ENCODE data around the gene RPE65.
"Not testable (repeated sequence)": the region's sequence is repeated elsewhere in the genome, so short reads cannot be mapped to it uniquely, and the experiment has no call there.

The RPE65 gene

DNA sequence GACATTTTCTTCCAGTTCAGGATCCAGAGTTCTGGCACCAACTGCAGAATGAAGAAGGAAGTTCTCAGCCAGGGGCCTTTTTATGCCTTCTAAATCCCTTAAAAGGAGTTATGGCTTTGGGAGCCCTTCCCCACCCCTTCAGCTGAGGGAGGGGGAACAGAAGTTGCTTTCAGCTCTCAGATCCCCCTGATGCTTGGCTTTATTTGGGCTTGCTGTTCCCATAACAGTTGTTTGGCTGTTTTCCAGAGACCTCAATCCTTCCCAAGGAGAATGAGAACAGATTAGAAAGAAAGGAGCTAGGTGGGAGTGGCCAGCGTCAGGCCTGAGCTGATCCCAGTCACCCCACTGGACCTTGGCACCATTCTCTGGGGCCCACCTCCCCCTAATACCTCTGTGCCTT lies at the start of gene RPE65:
TSS of gene RPE65 (minus strand) at position 54 of the 400 bp plus-strand sequence. CDS start at position 5, 49 bp downstream.
- no peak for DNase-seq (ENCODE audit: low read depth in 2 of 2)

DNA sequence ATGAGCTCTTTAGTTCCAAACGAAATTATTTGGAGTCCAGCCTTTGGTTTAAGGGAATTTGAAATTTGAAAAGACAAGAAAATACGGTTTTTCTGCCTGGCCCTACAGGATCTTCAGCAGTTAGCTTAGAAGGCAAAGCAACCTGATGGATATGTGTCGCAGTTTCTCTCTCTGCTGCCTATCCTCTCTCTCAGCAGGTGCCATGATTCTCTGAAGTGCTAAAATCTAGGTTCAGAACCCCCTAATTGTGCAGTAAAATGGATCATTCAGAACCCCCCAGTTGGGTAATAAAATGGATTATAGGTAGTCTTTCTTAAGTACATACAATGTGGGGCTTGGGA lies 47.6 kb upstream of the RPE65 start:
- DNase-seq (ENCODE audit: low read depth in 2 of 2), result no peak

DNA sequence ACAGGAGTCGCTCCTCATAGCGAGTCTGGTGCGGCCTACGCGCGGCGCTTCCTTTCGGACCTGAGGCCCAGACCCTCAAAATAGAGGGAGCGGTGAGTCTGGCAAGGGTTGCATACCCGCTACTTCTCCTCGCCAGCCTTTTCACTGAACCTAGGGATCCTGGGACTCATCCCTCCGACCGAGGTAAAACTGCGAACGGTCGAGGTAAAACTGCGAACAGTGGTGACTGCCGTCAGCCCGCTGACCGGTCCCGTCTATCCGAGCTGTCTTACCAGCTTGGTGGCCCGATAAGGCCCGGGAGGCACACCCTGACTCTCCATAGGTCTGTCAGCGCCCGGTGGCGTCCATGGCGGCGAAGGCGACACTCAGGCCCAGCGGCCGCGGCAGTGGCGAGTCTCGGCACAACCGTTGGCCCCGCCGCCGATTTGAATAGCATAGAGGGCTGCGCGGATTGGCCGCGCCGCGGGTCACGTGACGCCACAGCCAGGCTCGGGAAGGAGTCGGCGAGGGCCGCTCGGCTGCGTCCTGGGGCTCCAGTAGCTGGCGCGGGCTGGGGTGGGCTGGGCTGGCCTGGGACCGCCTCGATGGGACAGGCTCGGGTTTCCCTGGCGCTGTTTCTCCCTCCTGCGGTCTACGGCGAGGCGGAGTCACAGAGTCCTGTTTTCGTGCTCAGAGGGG lies 47.1 kb upstream of the RPE65 start, which contains the start of gene DEPDC1:
TSS of gene DEPDC1 (minus strand) at position 403 of the 678 bp plus-strand sequence. CDS start at position 320, 83 bp downstream.
- peak; percentile 27 to 56 for DNase-seq (ENCODE audit: low read depth in 2 of 2)

DNA sequence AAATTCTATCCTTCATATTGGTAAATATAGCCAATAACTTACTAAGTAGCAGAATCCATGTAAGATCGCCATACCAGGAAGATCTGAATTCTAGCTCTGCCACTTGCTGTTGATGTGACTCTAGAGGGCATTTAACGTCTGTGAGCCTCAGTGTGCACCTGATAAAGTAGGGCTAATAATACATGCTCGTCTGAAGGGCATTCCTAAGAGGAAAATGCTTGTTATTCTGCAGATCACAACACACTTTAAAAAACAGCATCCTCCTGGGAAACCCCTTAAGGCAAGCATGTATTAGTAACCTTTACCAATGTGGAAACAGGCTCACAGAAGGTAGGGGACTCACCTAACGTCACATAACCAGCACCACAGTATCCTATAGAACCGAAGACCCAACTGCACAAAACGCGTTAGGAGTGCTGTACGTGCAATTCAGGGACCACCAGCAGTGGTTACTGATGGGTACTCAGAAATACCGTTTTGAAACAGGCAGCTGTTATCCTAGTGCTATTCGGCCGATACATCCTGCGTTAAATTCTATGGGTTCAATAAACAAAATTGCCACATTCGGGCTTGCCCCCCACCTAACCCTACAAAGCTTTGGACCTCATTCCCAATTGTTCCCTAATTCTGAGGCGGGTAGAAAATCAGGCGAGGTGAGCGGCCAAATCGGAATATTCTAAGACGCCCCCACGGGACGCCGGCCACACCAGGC lies 46.4 kb upstream of the RPE65 start:
- no peak for DNase-seq (ENCODE audit: low read depth in 2 of 2)

DNA sequence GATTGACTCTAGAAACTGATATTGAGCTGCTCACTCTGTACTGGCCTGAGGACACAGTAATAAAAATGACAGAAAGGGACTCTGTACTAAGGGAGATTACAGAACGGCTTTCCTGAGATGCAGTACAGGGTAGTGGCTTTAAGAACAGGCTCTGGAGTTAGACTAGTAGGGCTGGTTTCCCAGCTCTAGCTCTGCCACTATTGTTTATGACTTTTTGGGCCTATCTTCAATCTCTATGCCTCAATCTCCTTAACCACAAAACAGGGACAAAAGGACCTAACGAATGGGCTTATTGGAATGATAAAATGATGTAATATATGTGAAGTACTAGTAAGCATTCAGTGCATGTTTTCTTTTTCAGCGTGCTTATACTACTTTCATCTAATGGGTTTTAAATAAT lies 45.8 kb upstream of the RPE65 start:
- DNase-seq (ENCODE audit: low read depth in 2 of 2), result no peak

DNA sequence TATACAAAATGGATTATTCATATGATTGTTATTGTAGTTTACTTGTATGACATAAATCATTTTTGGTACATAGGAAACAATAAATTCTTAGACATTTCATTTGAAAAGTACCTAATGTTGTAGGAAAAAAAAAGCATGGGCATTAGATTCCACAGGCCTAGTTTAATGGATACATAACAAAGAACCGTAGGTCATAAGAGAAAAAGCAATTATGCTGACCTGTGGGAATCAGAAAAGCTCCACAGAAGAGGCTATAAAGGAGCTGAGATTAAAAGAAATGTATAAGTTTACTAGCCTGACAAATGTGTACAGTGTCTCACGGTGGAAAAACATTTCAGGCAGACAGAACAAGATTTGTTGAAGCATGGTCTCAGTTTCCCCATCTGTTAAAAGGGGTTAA lies 43.4 kb upstream of the RPE65 start:
- DNase-seq (ENCODE audit: low read depth in 2 of 2), result no peak

DNA sequence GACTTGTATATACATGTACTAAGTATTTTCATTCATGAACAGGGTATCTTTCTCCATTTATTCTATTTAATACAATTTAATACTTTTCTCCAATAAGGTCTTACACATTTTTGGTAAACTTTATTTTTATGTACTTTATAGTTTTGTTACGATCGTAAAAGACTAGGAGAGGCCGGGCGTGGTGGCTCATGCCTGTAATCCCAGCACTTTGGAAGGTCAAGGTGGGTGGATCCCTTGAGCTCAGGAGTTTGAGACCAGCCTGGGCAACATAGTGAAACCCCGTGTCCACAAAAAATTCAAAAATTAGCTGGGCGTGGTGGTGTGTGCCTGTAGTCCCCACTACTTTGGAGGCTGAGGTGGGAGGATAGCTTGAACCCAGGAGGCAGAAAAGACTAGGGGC lies 42.5 kb upstream of the RPE65 start:
- not testable (repeated sequence) for DNase-seq (ENCODE audit: low read depth in 2 of 2)

DNA sequence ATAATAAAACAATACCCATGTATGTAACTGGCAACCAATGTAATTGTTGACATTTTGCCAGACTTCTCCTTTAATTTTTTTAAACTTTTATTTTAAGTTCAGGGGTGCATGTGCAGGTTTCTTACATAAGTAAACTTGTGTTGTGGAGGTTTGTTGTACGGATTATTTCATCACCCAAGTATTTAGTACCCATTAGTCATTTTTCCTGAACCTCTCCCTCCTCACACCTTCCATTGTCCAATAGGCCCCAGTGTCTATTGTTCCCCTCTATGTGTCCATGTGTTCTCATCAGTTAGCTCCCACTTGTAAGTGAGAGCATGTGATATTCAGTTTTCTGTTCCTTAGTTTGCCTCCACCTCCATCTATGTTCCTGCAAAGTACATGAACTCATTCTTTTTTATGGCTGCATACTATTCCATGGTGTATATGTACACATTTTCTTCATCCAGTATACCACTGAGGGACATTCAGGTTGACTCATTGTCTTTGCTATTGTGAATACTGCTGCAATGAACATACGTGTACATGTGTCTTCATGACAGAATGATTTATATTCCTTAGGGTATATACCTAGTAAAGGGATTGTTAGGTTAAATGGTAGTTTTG lies 40.4 kb upstream of the RPE65 start:
- no peak for DNase-seq (ENCODE audit: low read depth in 2 of 2)

DNA sequence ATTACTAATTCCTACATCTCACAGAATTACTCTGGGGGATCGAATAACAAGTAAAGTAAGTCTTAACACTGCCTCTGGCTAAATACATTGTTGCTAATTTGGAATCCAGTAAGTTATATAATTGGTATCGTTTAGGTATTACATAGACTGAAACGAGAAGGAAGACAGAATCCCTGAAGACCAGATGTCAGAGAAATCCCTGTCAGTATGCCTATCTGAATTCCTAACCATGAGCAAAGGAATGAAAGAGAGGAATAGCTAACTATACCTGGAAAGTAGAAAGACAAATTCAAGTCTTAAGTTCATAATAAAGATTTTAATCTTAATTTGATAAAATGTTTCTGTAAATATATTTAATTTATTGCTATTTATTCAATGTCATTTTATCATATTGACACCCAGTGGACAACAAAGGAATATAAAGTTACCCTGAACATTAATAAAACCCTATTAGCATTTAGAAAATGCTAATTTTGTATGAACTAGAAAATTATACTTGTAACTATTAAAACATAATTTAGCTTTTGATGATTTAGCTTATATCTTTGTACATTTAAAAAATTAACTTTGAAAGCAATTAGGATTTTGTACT lies 35.8 kb upstream of the RPE65 start:
- DNase-seq (ENCODE audit: low read depth in 2 of 2), result no peak

DNA sequence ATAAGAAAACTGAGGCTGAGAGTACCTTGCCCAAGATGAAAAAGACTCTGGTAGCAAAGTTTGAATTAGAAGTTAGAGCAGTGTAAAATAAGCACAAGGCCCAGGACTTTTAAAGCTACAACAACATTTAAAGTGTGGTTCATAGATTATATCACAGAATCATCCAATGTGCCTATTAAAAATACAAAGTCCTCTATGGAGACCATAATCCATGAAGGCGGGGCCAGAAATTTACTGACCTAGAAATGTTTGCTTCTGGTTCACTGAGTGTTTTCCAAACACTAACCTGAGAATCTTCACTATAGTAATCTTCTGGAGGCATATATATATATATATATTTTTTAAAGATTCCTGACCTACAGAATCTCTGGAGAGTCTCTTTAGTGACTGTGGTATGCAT lies 34.9 kb upstream of the RPE65 start:
- DNase-seq (ENCODE audit: low read depth in 2 of 2), result no peak

DNA sequence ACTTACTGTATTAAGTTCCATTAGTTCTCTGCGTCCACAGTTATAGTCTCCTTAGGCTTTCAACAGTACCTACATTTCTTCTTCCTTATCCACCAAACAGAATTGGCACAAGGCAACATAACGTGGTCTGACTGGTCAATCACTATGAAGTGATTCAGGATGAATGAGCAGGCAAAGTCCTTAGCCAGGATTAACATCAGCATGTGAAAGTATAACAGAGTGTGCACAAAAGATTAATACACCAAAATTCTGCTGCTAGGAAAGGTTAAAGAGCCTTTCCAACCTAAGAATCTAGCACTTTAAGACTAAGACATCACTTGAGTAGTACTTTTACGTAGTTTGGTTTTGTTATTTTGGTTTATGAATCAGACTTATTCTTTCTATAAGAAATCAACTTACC lies 31.3 kb upstream of the RPE65 start:
- no peak for DNase-seq (ENCODE audit: low read depth in 2 of 2)

DNA sequence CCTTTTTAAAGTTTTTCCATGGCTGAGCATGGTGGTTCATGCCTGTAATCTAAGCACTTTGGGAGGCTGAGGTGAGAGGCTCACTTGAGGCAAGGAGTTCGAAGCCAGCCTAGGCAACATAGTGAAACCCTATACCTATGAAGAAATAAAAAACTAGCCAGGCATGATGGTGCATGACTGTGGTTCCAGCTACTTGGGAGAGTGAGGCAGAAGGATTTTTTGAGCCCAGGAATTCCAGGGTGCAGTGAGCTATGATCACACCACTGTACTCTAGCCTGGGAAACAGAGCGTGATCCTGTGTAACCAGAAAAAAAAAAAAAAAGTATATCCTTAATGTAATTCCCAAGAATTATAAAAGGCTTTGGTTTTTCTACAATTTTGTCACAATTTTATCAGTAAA lies 29.7 kb upstream of the RPE65 start:
- no peak for DNase-seq (ENCODE audit: low read depth in 2 of 2)

DNA sequence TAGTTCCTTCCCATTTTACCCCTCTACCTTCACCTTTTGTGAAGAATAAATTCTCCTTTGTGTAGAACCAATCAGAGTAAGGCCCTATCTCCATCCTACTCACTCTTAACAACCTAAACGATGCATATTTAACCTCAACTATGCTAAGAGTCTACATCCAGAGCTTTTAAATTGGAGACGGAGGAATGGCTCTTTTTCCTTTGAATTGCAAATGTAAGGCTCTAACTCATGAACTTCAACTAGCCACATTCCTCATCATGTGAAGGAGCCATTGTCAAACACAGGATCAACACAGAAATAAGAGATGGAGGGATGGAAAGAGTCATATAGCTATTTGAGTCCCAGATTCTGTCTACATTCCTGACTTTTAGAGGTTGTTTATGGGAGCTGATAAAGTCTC lies 28.9 kb upstream of the RPE65 start:
- no peak for DNase-seq (ENCODE audit: low read depth in 2 of 2)

DNA sequence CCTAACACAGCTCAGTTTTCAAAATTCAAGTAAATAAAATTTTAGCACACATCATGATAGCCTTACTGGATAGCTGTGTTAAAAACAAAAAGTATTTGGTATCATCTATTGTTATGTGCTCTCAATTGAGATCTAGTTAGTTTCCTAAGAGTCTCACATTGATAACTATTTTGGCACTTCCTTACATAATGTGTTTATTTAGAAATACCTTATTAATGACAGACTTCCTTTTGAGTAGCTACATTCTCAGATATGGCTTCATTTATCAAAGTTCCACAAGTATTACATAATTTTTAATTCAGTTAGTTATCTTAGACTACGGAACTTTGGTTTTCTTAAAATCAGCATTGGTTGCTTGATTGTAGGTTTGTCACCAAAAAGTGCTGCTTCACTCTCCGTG lies 26.9 kb upstream of the RPE65 start:
- DNase-seq (ENCODE audit: low read depth in 2 of 2), result not testable (repeated sequence)

DNA sequence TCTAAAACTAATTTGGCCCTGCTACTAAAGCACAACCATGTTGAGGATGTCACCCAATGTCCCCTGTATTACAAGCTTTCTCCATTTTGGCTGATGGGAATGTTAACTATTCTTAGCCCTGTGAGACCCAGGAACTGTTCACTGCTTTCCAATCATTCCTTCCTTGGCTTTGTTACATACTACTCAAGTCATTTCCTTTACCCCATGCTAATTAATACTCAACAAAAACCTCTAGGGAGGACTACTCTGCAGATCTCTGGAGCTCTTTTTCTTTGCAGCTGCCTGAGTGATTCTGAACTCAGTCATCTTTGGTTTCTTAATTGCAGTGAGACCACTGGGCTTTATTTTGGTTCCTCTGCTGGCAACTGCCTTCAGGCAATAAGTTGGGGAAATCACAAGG lies 23.3 kb upstream of the RPE65 start:
- DNase-seq (ENCODE audit: low read depth in 2 of 2), result no peak

DNA sequence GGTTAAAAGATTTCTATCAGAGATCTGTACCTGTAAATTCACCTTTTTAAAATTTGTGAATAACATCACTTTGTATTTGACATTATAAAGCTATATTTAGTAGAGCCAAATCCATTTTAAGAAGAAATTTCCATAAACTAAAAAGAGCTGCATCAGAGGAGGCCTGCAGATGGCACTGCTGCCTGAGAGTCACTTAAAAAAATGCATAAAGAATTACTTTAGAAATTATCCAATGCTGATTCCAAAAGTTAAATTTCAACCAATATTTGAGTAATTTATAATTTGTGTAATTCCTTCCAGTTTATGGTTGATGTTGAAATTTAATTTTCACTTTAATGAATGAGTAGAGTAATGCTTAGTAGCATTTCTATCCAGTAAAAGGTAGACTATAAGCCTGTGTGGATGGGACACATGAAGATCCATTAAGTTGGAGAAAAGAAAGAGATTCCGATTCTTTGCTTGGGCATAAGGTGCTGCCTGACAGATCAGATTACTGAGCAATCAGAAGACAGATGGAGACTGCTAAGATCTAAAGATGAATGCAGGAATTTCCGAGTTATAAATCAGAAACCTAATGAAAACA lies 20.7 kb upstream of the RPE65 start:
- no peak for DNase-seq (ENCODE audit: low read depth in 2 of 2)

DNA sequence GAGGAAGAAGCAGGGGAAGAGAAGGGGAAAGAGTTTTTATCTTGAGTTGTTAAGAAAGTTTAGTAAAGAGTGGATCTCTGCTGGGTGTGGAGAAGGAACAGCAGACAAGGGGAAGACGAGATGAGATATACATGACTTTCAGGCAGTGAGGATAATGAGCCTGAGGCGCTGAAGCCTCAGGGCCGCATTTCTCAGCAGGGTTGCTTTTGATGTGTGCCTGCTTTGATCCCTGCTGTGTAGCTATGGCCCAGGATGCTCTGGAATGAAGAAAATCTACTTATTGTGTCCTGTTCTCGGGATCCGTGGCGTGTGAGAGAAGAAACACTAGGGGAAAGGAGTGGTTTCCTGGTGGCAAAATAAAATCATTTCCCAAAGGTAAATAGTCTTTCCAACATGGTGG lies 15.1 kb upstream of the RPE65 start:
- no peak for DNase-seq (ENCODE audit: low read depth in 2 of 2)

DNA sequence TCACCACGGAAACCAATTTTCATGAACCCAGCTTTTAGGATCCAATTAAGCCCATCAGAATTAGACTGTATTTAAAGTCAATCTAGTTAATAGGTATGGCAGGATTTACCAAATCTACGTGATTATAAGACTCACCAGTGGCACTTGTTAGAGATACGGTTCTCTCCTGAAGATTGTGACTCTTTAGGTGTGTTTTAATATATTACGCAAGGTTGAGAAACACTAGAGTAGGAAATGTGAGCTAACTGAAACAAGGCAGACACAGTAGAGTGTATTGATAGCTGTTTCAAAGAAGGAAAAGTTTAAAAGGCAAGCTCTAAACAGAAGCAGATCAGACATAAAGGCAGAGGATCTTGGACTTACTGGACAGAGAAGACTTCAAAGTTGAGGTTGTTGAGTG lies 11.2 kb upstream of the RPE65 start:
- no peak for DNase-seq (ENCODE audit: low read depth in 2 of 2)

DNA sequence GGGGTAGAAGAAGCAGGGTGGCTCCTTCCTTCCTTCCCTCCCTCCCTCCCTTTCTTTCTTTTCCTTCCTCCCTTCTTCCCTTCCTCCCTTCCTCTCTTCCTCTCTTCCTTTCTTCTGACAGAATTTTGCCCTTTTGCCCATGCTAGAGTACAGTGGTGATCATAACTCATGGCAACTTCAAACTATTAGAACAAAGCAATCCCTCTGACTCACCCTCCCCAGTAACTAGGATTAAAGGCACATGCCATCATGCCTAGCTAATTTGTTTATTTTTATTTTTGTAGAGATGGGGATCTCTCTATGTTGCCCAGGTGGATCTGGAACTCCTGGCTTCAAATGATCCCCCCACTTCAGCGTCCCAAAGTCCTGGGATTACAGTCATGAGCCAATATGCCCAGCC lies 10.0 kb upstream of the RPE65 start:
- DNase-seq (ENCODE audit: low read depth in 2 of 2), result no peak

DNA sequence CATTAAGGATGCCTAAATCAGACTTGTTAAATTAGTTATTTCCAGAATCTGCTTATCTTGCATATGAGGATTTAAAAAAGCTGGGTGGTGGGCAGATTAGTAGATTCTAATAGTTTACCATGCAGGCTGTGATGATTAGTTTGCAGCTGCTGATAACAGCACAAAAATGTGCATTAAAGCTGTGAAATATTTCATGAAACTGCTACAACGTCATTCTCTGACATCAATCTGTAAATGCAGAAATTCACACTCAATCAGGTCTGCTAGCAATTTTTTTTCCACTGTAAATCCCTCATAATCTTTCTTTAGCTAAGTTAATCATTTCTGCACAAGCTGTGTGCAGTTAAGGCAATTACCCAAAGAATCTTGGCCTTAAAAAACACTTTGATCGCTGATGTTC lies 9.3 kb upstream of the RPE65 start:
- DNase-seq (ENCODE audit: low read depth in 2 of 2), result no peak

DNA sequence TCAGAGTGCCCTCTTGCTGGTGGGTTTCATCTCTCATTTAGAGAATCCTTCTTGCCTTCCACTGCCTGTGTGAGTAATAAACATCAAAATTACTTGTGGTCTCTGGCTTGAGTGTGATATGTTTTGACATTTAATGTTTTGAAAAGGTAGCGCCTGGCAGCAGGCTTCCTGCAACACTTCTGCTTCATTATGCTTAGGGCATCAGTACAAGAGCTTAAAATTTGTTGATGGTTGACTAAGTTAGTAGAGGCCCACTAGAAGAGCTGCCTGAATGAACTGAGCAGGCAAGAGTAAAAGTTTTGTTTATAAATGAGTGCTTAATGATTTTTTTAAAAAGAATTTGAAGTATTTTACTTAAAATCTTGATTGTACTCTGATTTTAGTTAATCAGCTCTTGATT lies 6.4 kb upstream of the RPE65 start:
- no peak for DNase-seq (ENCODE audit: low read depth in 2 of 2)

DNA sequence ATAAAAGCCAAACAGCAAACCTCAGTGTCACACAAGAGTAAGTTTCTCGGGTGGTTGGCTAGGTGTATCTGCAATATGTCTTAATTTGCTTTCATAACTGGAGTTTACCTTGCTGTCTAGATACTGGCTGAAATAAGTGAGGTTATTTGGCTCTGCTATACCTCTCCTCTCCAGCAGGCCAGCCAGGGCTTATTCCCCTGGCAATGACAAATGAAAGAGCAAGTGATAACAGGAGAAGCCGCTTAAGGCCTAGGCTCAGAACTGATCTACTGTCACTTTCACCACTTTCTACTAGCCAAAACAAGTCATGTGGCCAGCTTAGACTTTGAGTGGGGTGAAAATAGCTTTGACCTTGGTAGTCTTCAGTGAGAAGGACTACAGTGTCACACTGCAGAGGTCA lies 4.8 kb upstream of the RPE65 start:
- no peak for DNase-seq (ENCODE audit: low read depth in 2 of 2)
